Esophagus muscularis mucosa (tissue), 3 donors: ENCODE data around the gene NMNAT3.

Source experiments
- POLR2A ChIP-seq: fragments of 450-650 bp; IDR thresholded peaks from one replicate; pipeline ENCODE4 v1.6.1; 2017; ENCODE audit warnings: antibody characterized with exemption, moderate library complexity, mild to moderate bottlenecking, low read depth
- TF ChIP-seq, protein P1 (sequence below), 3 experiments: fragments of 200-600 bp in 2 of 3; fragments of 450-650 bp in 1 of 3; sonication (generic) in 2 of 3; IDR thresholded peaks; one replicate each; pipeline ENCODE4 v1.5.1; 2017 to 2019; ENCODE audit warnings: antibody characterized with exemption in 3 of 3, mild to moderate bottlenecking in 2 of 3, moderate library complexity in 1 of 3

DNA sequence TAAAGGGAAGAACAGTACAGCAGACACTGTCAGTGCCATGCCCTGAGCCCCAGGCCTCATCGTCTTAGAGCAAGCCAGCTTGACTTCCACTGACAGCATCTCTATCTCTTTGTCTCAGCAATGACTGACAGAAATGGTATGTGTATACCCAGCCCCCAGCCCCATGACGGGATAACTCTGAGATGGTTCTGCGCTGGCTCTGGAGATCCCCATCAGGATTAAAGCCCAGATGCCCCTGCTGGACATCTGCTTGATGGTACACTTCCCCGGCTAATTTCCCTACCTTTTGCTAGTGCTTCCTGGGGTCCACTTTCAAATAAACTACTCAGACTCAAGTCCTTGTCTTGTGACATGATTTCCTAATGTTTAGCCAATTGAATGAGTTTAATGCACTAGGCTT is 7.6 kb downstream of the NMNAT3 start:
- TF ChIP-seq, protein P1, sequence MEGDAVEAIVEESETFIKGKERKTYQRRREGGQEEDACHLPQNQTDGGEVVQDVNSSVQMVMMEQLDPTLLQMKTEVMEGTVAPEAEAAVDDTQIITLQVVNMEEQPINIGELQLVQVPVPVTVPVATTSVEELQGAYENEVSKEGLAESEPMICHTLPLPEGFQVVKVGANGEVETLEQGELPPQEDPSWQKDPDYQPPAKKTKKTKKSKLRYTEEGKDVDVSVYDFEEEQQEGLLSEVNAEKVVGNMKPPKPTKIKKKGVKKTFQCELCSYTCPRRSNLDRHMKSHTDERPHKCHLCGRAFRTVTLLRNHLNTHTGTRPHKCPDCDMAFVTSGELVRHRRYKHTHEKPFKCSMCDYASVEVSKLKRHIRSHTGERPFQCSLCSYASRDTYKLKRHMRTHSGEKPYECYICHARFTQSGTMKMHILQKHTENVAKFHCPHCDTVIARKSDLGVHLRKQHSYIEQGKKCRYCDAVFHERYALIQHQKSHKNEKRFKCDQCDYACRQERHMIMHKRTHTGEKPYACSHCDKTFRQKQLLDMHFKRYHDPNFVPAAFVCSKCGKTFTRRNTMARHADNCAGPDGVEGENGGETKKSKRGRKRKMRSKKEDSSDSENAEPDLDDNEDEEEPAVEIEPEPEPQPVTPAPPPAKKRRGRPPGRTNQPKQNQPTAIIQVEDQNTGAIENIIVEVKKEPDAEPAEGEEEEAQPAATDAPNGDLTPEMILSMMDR (IDR thresholded peaks at IDR 0.05) = no peak
- no peak for TF ChIP-seq POLR2A
